BJ (cell line): Measurements from ENCODE around the gene DEFB115. TPM values are rescaled to one million over a fixed set of nuclear protein-coding genes. Genes with fewer than 3 reads are reported as not detected.
"Not testable (repeated sequence)": the region's sequence is repeated elsewhere in the genome, so short reads cannot be mapped to it uniquely, and the experiment has no call there.

Experiments
- CTCF ChIA-PET: fragments of 350-600 bp; formaldehyde crosslinking; extraction: SDS; loops from one replicate; lab custom pipeline; 2021; ENCODE audit warnings: antibody characterized with exemption, inconsistent platforms; lab: Yijun Ruan, JAX
- POLR2A ChIA-PET: fragments of 300-600 bp; sonication (Branson Sonifier 250); formaldehyde crosslinking; extraction: SDS; loops from one replicate; lab custom pipeline; 2021; ENCODE audit warnings: antibody characterized with exemption; lab: Charles Lee
- DNase-seq: peaks from one replicate; pipeline ENCODE4 v3.0.0-alpha.2; 2011; ENCODE audit warnings: low read depth
- H3K27me3 ChIP-seq: 2 replicates; pipeline ENCODE4 v1.6.0; 2011; ENCODE audit warnings: low read length; ENCODE audit not compliant: control insufficient read depth, insufficient read depth
- H3K36me3 ChIP-seq: 2 replicates; pipeline ENCODE4 v1.5.1; 2011; ENCODE audit warnings: low read length; ENCODE audit not compliant: control insufficient read depth, insufficient read depth
- H3K4me3 ChIP-seq: 2 replicates; pipeline ENCODE4 v1.5.1; 2011; ENCODE audit warnings: low read depth, mild to moderate bottlenecking, control low read depth, low read length
- polyA plus RNA-seq: library from polyadenylated mRNA; depleted of rRNA; stranded (reverse); fragments of >200 nt; gene quantifications from 2 replicates; pipeline ENCODE4 v1.2.3, GENCODE V29; 2011; rRNA removed
- TF ChIP-seq, protein P1 (sequence below): IDR thresholded peaks from 2 replicates; pipeline ENCODE4 v1.5.1; 2011; ENCODE audit warnings: low read depth, mild to moderate bottlenecking, control low read depth, inconsistent platforms, low read length, moderate library complexity; ENCODE audit not compliant: insufficient read depth

The DEFB115 gene
- polyA plus RNA-seq, 1 experiment, result not detected

DNA sequence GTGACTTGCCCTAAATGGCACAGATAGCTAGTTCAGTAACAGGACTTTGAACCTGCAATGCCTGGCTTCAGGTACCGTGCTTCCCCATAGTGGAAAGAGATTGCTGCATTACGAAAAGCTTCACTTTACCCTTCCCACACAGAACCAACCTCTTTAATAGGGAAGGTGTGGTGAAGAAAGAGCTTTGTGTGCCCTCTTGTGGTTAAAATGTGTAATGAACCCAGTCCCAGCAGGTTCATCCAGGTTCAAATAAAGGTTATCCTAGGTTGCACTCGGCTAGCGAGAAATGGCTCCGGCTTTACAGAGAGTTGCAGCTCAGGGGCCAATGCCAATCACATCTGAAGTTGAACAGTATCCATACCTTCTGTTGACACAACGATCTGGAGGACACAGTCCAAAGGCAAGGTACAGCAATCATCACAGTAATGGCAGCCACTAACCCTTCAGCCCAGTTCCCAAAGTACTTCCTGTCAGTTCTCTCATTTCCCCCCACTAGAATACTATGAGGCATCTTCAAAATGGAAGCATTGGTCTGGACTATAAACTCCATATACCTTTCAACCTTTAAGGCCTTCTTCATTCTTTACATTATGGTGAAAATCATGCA is 3.0 kb downstream of the DEFB115 start:
- POLR2A ChIA-PET, result no interaction called here
- no peak for DNase-seq

DNA sequence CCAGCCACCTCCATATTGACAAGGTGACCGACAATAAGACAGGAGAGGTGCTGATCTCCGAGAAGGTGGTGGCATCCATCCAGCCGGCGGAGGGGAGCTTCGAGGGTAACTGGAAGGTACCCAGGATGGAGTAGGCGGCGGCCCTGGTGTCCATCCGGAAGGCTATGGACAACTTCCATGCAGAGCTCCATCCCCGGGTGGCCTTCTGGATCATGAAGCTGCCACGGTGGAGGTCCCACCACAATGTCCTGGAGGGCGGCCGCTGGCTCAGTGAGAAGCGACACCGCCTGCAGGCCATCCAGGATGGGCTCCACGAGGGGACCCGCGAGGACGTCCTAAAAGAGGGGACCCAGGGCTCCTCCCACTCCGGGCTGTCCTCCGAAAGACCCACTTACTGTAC is 17.0 kb downstream of the DEFB115 start:
- POLR2A ChIA-PET, result no interaction called here
- H3K27me3 ChIP-seq, result no peaks in the 10 kb centered on the region
- H3K36me3 ChIP-seq, result no peaks in the 10 kb centered on the region
- TF ChIP-seq, protein P1, sequence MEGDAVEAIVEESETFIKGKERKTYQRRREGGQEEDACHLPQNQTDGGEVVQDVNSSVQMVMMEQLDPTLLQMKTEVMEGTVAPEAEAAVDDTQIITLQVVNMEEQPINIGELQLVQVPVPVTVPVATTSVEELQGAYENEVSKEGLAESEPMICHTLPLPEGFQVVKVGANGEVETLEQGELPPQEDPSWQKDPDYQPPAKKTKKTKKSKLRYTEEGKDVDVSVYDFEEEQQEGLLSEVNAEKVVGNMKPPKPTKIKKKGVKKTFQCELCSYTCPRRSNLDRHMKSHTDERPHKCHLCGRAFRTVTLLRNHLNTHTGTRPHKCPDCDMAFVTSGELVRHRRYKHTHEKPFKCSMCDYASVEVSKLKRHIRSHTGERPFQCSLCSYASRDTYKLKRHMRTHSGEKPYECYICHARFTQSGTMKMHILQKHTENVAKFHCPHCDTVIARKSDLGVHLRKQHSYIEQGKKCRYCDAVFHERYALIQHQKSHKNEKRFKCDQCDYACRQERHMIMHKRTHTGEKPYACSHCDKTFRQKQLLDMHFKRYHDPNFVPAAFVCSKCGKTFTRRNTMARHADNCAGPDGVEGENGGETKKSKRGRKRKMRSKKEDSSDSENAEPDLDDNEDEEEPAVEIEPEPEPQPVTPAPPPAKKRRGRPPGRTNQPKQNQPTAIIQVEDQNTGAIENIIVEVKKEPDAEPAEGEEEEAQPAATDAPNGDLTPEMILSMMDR, result no peak
- no peak overlapping the region for H3K4me3 ChIP-seq
- CTCF ChIA-PET, result no interaction called here
- DNase-seq, result no peak

More for the DNA sequence above, 3.0 kb downstream of the DEFB115 start:
- TF ChIP-seq, protein P1, result 0 out of 2 replicates have a peak, but pooled peaks have one; percentile 7
- Histone ChIP-seq H3K4me3 (no peak overlapping the region), H3K36me3 (no peaks in the 10 kb centered on the region), H3K27me3 (no peaks in the 10 kb centered on the region)
- CTCF ChIA-PET, result no interaction called here

DNA sequence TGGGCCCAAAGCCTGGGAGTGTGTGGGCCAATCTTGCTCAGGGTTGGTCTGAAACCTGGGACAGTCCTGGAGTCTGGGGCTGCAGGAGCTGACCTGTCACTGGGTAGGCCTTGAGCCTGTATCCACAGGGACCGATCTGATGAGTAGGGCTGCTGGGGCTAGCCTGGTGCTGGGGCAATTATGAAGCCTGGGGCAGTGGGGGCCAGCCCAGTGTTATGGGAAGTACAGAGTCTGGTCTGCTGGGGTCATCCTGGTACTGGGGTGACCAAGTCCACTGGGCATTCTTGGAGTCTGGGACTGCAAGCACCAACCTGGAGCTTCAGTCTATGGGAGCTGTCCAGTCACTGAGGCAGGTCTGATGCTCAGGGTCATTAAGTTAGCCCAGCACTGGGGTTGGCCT is 20.7 kb downstream of the DEFB115 start:
- no peaks in the 10 kb centered on the region for H3K36me3 ChIP-seq
- POLR2A ChIA-PET, result no interaction called here
- DNase-seq, result no peak
- TF ChIP-seq, protein P1, result no peak
- no peak overlapping the region for H3K4me3 ChIP-seq
- H3K27me3 ChIP-seq, result no peaks in the 10 kb centered on the region
- CTCF ChIA-PET, result no interaction called here

DNA sequence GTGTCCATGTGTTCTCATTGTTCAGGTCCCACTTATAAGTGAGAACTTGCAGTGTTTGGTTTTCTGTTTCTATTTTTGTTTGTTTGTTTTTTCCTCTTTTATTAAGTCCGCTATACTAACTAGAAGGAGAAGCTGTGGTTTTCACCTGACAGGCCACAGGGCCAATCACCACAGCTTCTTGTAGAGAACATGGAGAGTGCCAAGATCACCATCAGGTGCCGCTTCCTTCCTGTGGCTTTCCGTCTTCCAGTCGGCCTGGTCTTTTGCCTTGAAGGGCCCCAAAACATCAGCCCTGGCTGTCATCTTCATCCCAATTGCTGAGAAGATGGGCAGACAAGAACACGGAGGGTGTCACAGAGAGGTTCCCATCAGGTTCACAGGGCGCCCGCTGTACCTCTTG is 27.5 kb downstream of the DEFB115 start:
- H3K27me3 ChIP-seq, CTCF ChIA-PET, POLR2A ChIA-PET, H3K4me3 ChIP-seq, H3K36me3 ChIP-seq, DNase-seq: not testable (repeated sequence)

DNA sequence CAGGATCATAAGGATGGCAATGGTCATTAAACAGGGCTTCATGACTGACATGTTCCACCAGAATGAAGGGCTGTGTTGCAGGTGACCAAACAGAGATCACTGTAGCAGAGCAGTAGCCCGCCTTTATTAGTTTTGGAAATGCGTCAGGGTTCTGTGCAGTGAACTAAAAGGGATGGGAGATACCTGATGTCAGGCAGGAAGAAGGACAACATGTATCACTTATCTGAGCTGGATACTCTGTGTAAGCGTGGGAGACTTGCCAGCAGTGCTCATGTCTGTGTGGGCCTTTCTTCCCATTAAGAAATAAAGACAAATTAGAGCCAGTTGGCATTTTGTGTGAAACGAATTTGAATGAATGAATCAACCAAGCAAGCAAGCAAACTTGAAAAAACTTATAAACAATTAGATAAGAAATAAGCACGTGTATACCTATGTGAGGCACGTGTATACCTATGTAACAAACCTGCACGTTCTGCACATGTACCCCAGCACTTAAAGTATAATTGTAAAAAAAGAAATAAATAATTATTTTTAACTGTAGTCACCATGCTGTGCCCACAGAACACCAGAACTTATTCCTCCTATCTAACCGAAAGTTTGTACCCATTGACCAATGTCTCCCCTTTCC is 51.2 kb downstream of the DEFB115 start, which contains the start of gene DEFB116:
TSS of gene DEFB116 (minus strand) at position 51 of the 628 bp plus-strand sequence. CDS start at position 51, 0 bp downstream.
- H3K36me3 ChIP-seq, result no peaks in the 10 kb centered on the region
- H3K27me3 ChIP-seq, result no peaks in the 10 kb centered on the region
- no peak within 1 kb of the TSS for H3K4me3 ChIP-seq
- POLR2A ChIA-PET, result no interaction called here
- TF ChIP-seq, protein P1, result no peak
- CTCF ChIA-PET, result no interaction called here
- no peak for DNase-seq

Other genes with a start within 250 kb of the DEFB115 start
- not detected in 2 replicates for gene DEFB116, start 50.9 kb downstream of the DEFB115 start, polyA plus RNA-seq
- gene DEFB118, start 110.9 kb downstream of the DEFB115 start, polyA plus RNA-seq, result not detected in 2 replicates
- not detected in 2 replicates for gene DEFB119, start 132.9 kb downstream of the DEFB115 start, polyA plus RNA-seq
- gene DEFB121, start 148.6 kb downstream of the DEFB115 start, polyA plus RNA-seq, result not detected in 2 replicates
- gene DEFB123, start 183.0 kb downstream of the DEFB115 start, polyA plus RNA-seq, result not detected in 2 replicates
- not detected in 2 replicates for gene DEFB124, start 217.5 kb downstream of the DEFB115 start, polyA plus RNA-seq
- not detected in 2 replicates for gene REM1, start 217.6 kb downstream of the DEFB115 start, polyA plus RNA-seq